DMS153 (cell line): ENCODE measurements around the gene SCUBE3.

ENCODE experiments used
- DNase-seq: peaks from one replicate; lab custom pipeline; 2025; lab: John Stamatoyannopoulos, UW

SCUBE3 gene

GRCh38 chr6:35272005-35272404, 58.2 kb downstream of the SCUBE3 start:
- no peak for DNase-seq

DNA sequence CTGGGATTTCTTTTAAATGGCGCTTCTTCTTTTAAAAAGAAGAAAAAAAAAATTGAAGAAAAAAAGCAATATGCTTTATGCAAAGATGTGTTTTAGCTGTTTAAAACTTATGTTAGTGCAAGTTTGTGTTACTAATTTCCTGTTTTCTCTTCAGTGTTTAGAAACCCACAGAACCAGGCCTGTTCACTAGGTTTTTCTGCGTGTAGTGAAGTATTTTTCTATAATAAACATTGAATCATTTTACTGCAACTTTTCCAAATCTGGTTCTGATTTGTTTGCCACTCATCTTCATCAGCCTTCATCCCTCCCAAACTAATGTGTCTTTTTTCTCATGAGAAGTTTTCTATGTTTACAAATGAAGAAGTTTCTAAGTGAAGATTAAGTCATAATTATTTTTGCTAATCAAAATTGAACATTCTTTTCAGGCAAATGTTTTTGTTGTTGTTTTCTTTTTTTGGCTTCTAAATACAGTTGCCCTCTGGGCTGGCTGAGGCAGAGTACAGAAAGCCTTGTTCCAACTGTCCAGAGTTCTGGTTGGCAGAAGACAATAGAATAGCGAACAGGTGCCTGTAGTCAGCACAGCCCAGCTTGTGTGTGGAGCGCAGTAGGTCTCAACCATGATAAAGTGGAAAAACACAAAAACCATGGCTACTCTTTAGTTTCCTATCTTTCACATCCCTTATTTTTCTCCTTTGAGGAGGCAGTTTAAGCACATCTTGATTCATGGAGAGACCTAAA, 60.2 kb downstream of the SCUBE3 start:
- DNase-seq = no peak

GRCh38 chr6:35275744-35276260, 62.0 kb downstream of the SCUBE3 start:
- no peak for DNase-seq

DNA sequence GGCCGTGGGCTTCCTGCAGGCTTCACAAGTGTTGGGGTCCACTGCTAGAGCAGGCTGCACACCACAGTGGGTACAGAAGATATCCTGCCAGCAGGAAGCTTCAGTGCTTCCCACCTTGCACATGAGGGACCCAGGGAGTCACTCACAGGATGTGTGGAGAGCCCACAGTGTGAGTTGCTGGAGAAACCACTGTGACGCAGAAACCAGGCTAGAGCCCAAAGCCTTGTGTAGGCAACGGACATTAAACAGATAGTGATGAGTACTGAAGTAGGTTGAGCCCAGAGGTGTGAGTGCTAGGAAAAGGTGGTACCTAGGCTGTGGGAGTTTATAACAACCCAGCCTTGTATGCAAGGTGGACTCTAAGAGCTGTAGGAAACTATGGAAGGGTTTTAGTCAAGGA, 65.0 kb downstream of the SCUBE3 start:
- no peak for DNase-seq

- DNase-seq = no peak
Observed at GRCh38 chr6:35280903-35281302, 67.1 kb downstream of the SCUBE3 start.

GRCh38 chr6:35282472-35282871, 68.7 kb downstream of the SCUBE3 start:
- DNase-seq = no peak

DNA sequence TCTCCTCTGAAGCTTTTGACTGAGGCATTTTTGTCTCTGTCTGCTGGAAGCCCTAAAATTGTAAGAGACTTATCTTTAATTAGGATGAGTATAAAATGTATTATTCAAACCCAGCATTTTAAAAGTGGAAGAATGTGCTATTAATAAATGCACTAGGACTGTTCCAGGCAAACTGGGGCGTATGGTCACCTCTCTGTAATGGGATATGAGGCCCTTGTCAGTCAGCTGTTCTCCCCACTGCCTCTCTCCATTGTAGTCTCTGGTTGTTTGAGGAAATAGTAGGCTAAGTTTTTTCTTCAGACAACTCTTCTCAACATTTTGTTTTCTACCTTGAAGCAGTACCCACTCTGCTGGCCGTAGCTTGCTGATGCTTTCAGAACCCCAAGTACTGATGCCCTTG, 69.6 kb downstream of the SCUBE3 start:
- no peak for DNase-seq

DNA sequence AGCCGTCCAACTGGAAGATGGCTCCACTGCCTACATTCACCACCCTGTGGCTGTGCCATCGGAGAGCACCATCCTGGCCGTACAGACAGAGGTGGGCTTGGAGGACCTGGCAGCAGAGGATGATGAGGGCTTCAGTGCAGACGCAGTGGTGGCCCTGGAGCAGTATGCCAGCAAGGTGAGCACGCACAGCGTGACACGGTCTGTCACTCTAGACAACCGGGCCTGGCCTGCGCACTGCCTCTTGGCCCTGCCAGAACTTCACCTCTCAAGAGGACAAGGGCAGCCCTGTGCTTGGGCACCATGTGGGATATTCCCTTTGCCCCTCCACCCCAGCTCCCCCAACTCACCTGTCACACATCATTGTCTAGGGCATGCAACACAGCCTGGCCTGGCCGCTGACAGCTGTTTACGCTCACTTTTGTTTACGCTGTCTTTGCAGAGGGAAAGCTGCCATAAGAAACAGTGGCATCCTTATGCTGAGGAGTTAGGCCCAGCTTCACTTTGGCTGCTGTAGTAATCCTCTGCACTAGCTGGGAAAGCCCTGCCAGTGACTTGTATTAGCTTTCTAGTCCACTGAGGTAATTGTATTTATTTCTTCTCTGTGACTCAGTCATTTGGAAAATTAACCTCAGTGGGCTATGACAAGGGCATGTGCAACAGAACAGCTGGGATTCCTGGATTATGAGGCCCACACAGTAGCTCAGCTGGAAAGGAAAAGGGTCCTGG, 74.1 kb downstream of the SCUBE3 start:
- DNase-seq = no peak

GRCh38 chr6:35288834-35289233, 75.1 kb downstream of the SCUBE3 start:
- DNase-seq = no peak

DNA sequence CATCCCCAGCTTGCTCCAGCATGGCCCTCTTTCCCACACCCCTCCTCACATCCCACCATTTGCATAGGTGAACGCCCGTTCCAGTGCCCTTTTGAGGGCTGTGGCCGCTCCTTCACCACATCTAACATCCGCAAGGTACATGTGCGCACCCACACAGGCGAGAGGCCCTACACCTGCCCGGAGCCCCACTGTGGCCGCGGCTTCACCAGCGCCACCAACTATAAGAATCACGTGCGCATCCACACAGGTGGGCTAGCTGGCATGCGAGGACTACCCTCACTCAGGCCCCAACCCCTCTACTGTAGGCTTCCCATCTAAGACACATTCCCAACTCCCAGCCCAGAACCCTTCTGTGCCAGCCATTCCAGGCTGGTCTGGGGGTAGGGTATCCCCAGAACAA, 77.7 kb downstream of the SCUBE3 start:
- no peak for DNase-seq

DNA sequence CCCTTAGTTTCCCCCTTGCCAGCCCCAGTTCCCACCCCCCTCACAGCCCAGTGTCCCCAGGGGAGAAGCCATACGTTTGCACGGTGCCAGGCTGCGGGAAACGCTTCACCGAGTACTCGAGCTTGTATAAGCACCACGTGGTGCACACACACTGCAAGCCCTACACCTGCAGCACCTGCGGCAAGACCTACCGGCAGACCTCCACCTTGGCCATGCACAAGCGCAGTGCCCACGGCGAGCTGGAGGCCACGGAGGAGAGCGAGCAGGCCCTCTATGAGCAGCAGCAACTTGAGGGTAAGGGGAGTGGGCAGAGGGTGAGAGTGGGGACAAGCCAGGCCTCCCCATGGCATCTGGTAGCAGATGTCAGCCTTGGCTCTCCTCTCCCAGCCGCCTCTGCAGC, 78.7 kb downstream of the SCUBE3 start:
- no peak for DNase-seq

DNA sequence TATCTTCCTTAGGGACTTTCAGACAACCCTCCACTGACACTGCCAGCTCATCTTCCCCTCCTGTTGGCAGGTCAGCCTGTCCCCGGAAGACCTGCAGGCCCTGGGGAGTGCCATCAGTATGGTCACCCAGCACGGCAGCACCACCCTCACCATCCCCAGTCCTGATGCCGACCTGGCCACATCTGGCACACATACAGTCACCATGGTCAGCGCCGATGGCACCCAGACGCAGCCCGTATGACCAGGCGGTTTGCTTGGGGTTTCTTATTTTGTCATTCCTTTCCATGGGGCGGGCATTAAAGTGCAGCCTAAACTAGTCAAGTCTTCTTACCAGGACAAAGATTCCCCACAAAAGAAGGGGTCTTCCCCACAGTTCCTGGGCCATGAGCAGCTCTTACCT, 79.9 kb downstream of the SCUBE3 start:
- no peak for DNase-seq

- no peak for DNase-seq
Observed at GRCh38 chr6:35294308-35294945, 80.7 kb downstream of the SCUBE3 start.

- DNase-seq = no peak
Observed at GRCh38 chr6:35295036-35295435, 81.3 kb downstream of the SCUBE3 start.

DNA sequence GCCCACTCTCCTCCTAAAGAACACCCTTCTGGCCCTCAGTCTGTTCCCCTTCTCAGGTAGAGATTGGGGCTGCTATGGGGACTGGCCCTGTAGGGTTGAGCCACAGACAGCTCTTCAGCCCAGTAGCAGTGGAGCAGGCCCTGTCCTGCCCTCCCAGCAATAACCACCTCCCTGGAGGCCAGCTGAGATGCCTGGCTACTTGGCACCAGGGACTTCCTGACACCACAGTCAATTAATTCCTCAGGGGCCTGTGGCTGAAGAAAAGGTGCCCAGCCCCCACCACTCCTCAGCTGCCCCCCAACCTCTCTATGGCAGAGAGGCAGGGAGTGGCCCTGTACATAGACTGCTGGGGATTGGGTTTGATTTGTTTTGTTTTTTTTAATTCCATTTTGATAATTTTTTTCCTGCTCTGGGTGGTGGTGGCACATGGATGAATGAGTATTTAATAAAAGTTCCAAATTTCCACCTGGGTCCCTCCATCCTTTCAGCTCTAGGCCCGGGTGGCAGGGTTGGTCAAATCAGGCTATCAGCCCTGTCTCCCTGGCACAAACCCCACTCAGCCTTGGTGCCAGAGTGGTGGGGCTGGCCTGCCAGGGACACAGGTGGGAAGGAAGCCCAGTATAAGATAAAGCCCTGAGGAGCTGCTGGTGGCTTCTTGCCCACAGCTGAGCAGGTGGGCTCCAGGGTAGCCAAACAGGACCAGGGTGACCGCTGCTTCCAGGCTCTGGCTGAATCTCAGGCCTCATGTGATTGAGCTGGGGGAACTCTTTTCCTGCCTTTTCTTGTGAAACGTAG, 82.0 kb downstream of the SCUBE3 start:
- DNase-seq = no peak

- no peak for DNase-seq
Observed at GRCh38 chr6:35296931-35297600, 83.3 kb downstream of the SCUBE3 start.

DNA sequence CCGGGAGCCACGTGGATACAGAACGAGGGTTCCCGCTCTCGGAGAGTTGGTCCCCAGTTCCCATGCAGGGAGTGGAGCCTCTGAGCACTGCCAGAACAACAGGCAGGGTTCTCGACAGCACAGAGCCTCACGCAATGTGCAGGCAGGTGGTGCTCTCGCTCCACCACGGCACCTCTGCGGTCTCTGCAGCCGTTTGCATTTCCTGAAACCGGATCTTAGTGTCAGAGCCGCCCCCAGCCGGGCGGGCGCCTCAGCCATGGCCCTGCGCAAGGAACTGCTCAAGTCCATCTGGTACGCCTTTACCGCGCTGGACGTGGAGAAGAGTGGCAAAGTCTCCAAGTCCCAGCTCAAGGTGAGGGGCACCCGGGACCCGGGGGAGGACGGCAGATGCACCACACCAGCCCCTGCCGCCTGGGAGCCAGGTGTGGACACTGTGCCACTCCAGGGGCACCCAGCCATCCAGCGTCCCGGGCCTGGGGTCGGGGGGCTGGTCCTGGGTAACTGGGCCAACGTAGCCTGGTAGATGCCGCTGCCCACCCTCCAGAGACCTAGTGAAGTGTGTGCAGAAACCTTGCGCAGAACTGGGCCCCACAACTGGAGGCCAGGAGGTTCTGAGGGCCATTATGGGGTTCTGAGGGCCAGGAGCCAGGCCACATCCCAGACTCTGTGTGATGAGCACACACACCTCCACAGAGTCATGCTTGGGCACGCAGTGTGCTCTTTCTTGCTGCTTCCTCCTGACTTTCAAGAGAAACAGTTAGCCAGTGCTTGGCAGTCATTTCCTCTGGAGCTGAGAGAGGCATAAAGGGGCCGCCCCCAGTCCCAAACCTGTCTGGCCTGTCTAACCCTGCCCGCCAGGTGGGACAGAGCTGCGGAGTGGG, 84.1 kb downstream of the SCUBE3 start, which contains the start of gene DEF6:
TSS of gene DEF6 (plus strand) at position 218 of the 881 bp plus-strand sequence. CDS start at position 257, 39 bp downstream.
- DNase-seq = peak; percentile 86

- DNase-seq = no peak
Observed at GRCh38 chr6:35298625-35299140, 84.9 kb downstream of the SCUBE3 start.

DNA sequence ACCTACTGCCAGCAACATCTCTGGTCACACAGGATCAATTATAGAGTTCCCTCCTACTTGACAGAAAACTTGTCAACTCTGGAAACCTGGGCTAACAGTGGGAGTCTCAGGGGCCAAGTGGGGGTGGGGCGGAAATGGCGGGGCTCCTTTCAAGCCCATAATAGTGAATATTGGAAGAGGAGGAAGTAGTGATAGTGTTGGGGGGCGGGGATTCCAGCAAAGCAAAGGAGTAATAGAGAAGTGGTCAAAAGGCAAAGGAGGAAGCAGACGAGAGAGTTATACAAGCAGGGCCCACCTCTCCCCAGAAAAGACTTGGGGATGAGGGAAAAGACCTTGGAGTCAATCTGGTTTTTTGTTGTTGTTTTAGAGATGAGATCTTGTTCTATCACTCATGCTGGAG, 85.9 kb downstream of the SCUBE3 start:
- no peak for DNase-seq

DNA sequence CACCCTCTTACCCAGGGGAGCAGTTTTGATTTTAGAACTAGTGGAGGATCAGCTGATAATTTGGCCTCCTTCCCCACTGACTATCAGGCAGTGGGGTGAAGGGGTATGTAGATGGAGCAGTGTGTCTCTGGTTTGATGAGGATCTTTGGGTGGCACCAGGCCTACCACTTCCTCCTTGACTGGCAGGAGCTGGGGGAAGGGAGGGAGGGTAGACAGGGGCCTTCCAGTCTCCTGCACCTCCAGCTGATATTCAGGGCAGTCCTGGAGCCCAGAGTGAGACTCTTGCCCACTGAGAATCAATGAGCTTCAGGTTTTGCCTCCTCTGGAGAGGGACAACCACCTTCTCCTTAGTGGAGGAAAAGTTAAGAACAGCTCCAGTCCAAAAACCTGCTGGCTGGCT, 87.1 kb downstream of the SCUBE3 start:
- no peak for DNase-seq
